ENCODE data around the gene RNASE12.

The RNASE12 gene

GRCh38 chr14:20583142-20583541, 8.0 kb downstream of the RNASE12 start:
- TF ChIP-seq CTCF (IDR thresholded peaks at IDR 0.05) = no peak

- TF ChIP-seq CTCF (IDR thresholded peaks at IDR 0.05) = no peak
These were observed 10.9 kb downstream of the RNASE12 start for GRCh38 chr14:20580242-20580641.

- TF ChIP-seq CTCF (IDR thresholded peaks at IDR 0.05) = no peak
These were observed 12.2 kb downstream of the RNASE12 start for GRCh38 chr14:20578784-20579502.

GRCh38 chr14:20578325-20578724, 12.9 kb downstream of the RNASE12 start:
- no peak for TF ChIP-seq CTCF (IDR thresholded peaks at IDR 0.05)

- TF ChIP-seq CTCF (IDR thresholded peaks at IDR 0.05) = no peak
These were observed 22.1 kb downstream of the RNASE12 start for GRCh38 chr14:20569066-20569465.

- TF ChIP-seq CTCF (IDR thresholded peaks at IDR 0.05) = no peak
These were observed 22.8 kb downstream of the RNASE12 start for GRCh38 chr14:20568393-20568792.

GRCh38 chr14:20564501-20564997, 26.6 kb downstream of the RNASE12 start:
- TF ChIP-seq CTCF (IDR thresholded peaks at IDR 0.05) = no peak
